Smooth muscle cell of bladder (primary cell): ENCODE measurements around the gene PLD4. TPM values are rescaled to one million over a fixed set of nuclear protein-coding genes. Genes with fewer than 3 reads are reported as not detected.

Source experiments
- total RNA-seq: library from RNA; depleted of rRNA; stranded (reverse); fragments of >200 nt; gene quantifications from 2 replicates; pipeline ENCODE4 v1.2.3, GENCODE V29; 2014

Gene PLD4
- total RNA-seq, result 0.09 and 0.14 TPM in 2 replicates

GRCh38 chr14:104924421-104925213, at the start of gene PLD4:
TSS of gene PLD4 (plus strand) at chr14:104924879. CDS start at chr14:104927141, 2,262 bp downstream.

GRCh38 chr14:104977681-104978653, 53.3 kb downstream of the PLD4 start, which contains the start of gene AHNAK2:
TSS of gene AHNAK2 (minus strand) at chr14:104978374. CDS start at chr14:104978237, 137 bp downstream.

Other genes starting within 250 kb of the PLD4 start
- gene INF2, start 235.3 kb upstream of the PLD4 start, total RNA-seq, result 20.2 and 20.8 TPM in 2 replicates
- 5.3 and 6.5 TPM in 2 replicates for gene ADSS1, start 200.7 kb upstream of the PLD4 start, total RNA-seq
- 70.5 and 78.4 TPM in 2 replicates for gene SIVA1, start 171.7 kb upstream of the PLD4 start, total RNA-seq
- gene AKT1, start 129.1 kb upstream of the PLD4 start, total RNA-seq, result 149 and 180 TPM in 2 replicates
- 1.00 and 1.3 TPM in 2 replicates for gene ZBTB42, start 123.8 kb upstream of the PLD4 start, total RNA-seq
- gene CEP170B, start 59.6 kb upstream of the PLD4 start, total RNA-seq, result 9.0 and 14.0 TPM in 2 replicates
- 59.3 and 96.1 TPM in 2 replicates for gene AHNAK2, start 53.5 kb downstream of the PLD4 start, total RNA-seq
- gene CLBA1, start 60.9 kb downstream of the PLD4 start, total RNA-seq, result 6.0 and 7.1 TPM in 2 replicates
- gene CDCA4, start 96.2 kb downstream of the PLD4 start, total RNA-seq, result 6.7 and 8.3 TPM in 2 replicates
- under 0.01 and 0.55 TPM in 2 replicates for gene GPR132, start 140.6 kb downstream of the PLD4 start, total RNA-seq
- 0.57 and 1.2 TPM in 2 replicates for gene JAG2, start 243.9 kb downstream of the PLD4 start, total RNA-seq